PFSK-1 (cell line): ENCODE measurements around the gene FCF1.

Source experiments
- FOXP2 ChIP-seq: optimal IDR thresholded peaks from 2 replicates; pipeline ENCODE3; 2011; ENCODE audit warnings: borderline replicate concordance, control low read depth, inconsistent platforms; ENCODE audit not compliant: insufficient read depth; ENCODE audit errors: extremely low read length, extremely low read depth
- POLR2AphosphoS5 ChIP-seq: IDR thresholded peaks from 2 replicates; pipeline ENCODE4 v1.6.1; 2012; ENCODE audit warnings: low read depth, mild to moderate bottlenecking, control low read depth, low read length, moderate library complexity
- REST ChIP-seq, 2 experiments: IDR thresholded peaks; 2 replicates each; pipeline versions ENCODE4 v1.6.1 to v1.8.0; 2011 to 2012; ENCODE audit warnings: low read depth in 2 of 2, low read length in 2 of 2, control low read depth in 1 of 2, inconsistent platforms in 1 of 2, mild to moderate bottlenecking in 1 of 2, moderate library complexity in 1 of 2; ENCODE audit not compliant: insufficient read depth in 1 of 2
- SIN3A ChIP-seq: IDR thresholded peaks from 2 replicates; pipeline ENCODE4 v1.6.1; 2012; ENCODE audit warnings: mild to moderate bottlenecking, low read length, moderate library complexity, borderline replicate concordance; ENCODE audit not compliant: insufficient read depth
- TAF1 ChIP-seq: IDR thresholded peaks from 2 replicates; pipeline ENCODE4 v1.6.1; 2012; ENCODE audit warnings: low read length, control low read depth, borderline replicate concordance; ENCODE audit not compliant: insufficient read depth

Gene FCF1

GRCh38 chr14:74703043-74703442 lies 9.9 kb upstream of the FCF1 start:
- TF ChIP-seq TAF1 (no peak), REST (IDR thresholded peaks at IDR 0.05; ENCODE audit: insufficient read depth in 1 of 2, low read depth in 2 of 2, low read length in 2 of 2) (no peak), SIN3A (no peak), FOXP2 (no peak), POLR2AphosphoS5 (no peak)

- TF ChIP-seq REST (IDR thresholded peaks at IDR 0.05; ENCODE audit: insufficient read depth in 1 of 2, low read depth in 2 of 2, low read length in 2 of 2) (no peak), SIN3A (no peak), TAF1 (no peak), POLR2AphosphoS5 (no peak)
Observed at GRCh38 chr14:74704656-74705055, 8.3 kb upstream of the FCF1 start.

GRCh38 chr14:74705613-74706500 lies 7.1 kb upstream of the FCF1 start:
- no peak for TF ChIP-seq POLR2AphosphoS5
- no peak for TF ChIP-seq REST (IDR thresholded peaks at IDR 0.05; ENCODE audit: insufficient read depth in 1 of 2, low read depth in 2 of 2, low read length in 2 of 2)
- TF ChIP-seq FOXP2: no peak
- no peak for TF ChIP-seq TAF1
- TF ChIP-seq SIN3A: no peak

- no peak for TF ChIP-seq POLR2AphosphoS5
- TF ChIP-seq TAF1: no peak
- TF ChIP-seq REST (IDR thresholded peaks at IDR 0.05; ENCODE audit: insufficient read depth in 1 of 2, low read depth in 2 of 2, low read length in 2 of 2): no peak
- TF ChIP-seq SIN3A: no peak
- no peak for TF ChIP-seq FOXP2
Observed at GRCh38 chr14:74710480-74710879, 2.5 kb upstream of the FCF1 start.

- TF ChIP-seq FOXP2: no peak
- no peak for TF ChIP-seq POLR2AphosphoS5
- no peak for TF ChIP-seq TAF1
- TF ChIP-seq SIN3A: no peak
- TF ChIP-seq REST (IDR thresholded peaks at IDR 0.05; ENCODE audit: insufficient read depth in 1 of 2, low read depth in 2 of 2, low read length in 2 of 2): no peak
Observed at GRCh38 chr14:74711651-74712050, 1.3 kb upstream of the FCF1 start.
